NCI-H345 treated with DMSO at 0.1 percent for 48 hours (cell line): Measurements from ENCODE around the gene ELK4.

Experiments used
- DNase-seq: peaks from one replicate; lab custom pipeline; 2025; ENCODE audit not compliant: unreplicated experiment; lab: John Stamatoyannopoulos, UW

Gene ELK4, protein sequence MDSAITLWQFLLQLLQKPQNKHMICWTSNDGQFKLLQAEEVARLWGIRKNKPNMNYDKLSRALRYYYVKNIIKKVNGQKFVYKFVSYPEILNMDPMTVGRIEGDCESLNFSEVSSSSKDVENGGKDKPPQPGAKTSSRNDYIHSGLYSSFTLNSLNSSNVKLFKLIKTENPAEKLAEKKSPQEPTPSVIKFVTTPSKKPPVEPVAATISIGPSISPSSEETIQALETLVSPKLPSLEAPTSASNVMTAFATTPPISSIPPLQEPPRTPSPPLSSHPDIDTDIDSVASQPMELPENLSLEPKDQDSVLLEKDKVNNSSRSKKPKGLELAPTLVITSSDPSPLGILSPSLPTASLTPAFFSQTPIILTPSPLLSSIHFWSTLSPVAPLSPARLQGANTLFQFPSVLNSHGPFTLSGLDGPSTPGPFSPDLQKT

DNA sequence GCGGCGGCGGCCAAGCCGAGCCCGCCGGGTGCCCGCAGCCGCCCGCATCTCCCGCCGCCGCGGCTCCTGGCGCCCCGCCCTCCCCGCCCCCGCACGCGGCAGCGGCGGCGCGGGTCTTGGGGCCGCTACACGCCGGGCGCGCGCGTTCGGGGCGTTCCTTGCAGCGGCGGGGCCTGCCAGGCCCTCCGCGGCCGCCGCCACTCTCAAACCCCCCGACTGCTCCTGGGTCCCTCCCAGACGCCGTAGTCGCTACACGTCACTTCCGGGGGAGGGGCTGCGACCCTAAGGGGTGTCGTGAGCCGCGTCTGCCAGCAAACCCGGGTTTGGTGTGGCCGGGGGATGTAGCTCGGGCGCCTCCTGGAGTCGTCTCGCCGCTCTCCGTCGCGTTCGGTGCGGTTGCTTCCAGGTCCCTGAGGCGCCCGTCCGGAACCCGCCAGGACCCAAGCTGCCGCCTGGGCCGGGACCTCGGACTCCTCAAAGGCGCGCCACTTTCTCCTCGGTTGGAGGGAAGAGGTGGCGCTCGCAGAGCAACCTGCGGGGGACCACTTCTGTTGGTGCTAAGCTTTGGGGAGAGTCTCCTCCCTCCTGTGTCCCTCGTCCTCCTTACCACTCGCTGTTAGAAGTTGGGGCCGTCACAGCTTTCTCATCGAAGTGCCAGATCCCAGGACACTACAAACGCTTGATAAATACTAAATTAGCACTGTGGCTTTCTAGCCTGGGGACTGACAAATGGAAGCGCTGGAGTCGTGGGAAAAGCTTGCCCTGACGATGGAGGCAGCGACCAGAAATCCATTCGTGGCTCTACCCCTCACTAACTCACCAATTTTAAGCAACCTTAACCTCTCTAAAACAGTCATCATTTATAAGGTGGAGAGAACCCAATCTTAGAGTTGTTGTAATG, at the start of gene ELK4:
TSS of gene ELK4 (minus strand) at position 244 of the 901 bp plus-strand sequence. CDS start 8,129 bp downstream, outside the sequence.
- DNase-seq: peak; percentile 88

DNA sequence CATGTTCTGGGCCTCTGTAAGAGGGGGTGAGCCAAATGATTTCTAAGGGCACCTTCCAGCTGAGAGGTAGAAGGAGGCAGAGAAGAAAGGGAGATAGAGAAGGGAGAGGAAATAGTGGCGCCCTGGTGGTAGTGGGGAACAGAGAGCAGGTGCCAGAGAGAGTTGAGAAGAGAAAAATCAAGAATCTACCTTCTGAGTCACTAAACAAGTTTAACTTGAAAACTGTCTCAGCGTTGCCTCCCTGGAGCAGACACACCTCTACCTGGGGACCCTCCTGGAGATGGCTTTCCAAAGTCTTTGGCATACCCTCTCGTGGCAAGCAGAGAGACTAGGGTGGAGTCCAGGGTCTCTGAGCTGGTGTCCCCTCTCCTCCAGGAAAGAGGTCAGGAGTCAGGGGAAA, 49.6 kb upstream of the ELK4 start:
- no peak for DNase-seq

DNA sequence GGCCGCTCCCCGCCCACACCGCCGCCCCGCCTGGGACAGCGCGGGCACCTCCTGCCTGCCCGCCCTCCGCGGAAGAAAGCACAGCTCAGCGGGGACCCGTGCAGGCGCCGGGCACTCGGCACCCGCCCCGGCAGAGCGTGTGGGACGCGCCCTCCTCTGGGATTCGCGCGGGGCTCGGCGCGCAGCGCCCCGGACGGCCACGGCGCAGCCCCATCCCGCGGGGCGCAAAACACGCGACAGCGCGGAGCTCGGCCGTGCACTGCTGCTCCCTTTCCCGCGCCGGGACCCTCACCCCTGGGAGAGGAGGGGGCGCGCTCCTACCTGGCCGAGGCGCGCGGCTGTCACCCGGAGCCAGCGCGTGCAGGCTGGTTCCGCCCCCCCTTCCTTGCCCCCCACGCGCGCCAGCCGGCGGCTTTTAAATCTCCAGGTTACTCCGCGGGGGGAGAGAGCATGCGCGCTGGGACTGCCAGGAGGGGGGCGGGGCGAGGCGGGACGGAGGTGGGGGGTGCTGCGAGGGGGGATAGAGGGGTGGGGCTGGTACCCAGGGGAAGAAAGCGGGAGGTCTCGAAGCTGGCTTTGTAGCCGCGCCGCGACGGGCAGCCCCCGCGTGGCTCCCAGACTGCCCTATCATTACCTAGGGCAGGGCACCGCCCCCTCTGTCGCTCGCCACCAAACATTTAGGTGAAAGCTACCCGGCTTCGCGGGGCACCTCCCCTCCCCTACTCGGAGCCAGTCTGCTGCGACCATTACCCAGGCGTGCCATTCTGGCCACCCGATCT, 48.5 kb upstream of the ELK4 start, which contains the start of gene SLC45A3:
TSS of gene SLC45A3 (minus strand) at position 437 of the 779 bp plus-strand sequence. CDS start 15,853 bp downstream, outside the sequence.
- DNase-seq: peak; percentile 27

DNA sequence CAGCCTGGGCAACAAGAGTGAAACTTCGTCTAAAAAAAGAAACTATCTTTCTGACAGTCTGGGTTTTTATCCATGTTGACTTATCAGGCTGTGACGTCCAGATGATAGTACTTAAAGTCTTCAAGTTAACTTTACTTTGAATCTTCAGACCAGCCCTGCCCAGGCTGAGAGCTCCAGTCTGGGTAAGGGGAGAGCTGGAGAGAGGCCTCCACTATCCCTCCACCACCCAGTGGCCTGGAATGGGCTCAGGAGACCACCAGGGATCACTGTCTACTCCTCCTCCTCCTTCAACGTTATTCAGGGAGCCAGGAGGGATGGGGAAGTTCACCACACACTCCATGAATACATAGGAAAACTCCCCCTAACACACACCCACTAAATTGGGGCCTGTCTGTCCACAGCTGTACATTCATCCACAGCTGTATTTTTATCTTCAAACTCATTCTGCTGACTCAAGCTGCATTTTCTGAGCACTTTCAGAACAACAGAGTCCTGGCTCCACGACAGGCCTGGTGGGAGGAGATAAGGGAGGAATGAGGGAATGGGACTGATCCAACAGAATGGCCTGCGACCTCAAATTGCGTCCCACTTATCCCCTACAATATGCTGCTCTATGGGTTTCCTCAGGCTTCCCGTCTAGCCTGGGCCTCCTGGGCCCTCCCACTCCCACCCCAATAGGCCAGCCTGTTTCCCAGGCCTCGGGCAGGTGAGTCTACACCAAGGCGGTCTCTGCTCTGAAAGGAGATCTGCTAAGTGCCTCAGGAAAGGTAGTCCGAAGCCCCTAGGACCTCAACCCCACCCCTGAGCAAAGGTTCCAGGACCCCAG, 46.7 kb upstream of the ELK4 start:
- no peak for DNase-seq

DNA sequence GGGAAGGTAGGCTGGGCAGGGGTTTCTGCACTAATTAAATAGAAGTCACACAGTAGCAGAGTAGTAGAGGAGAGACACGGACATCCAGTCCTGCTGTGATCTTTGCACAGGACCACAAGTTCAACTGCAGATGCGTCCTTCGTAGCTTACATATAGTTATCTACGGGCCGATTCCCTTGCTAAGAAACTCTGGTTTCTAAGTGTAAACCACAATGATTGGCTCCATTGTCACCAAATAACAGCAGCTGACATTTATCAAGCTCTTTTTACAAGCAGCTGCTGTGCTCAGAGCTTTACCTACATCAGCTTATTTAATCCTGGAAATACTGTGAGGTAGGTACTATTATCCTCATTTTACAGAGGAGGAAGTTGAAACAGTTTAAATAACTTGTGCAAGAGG, 45.4 kb upstream of the ELK4 start:
- DNase-seq: no peak

DNA sequence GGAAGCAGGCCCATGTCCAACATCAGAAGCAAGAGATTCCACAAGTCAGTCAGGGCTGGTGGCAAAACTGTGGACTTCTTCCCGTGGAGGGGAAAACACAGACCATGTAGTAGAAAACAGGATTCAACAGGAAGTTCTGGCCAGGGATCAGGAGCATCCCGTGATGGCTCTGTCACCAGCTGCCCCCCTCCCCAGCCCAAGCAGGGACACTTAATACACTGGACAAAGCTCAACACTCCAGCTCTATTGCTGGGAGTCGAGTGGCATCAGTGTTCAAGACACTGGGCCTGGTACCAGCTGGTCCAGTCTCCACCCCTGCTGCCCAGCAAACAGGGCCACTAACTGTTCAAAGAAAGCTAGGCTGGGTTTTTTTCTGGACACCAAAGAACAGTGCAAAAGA, 44.8 kb upstream of the ELK4 start:
- no peak for DNase-seq

DNA sequence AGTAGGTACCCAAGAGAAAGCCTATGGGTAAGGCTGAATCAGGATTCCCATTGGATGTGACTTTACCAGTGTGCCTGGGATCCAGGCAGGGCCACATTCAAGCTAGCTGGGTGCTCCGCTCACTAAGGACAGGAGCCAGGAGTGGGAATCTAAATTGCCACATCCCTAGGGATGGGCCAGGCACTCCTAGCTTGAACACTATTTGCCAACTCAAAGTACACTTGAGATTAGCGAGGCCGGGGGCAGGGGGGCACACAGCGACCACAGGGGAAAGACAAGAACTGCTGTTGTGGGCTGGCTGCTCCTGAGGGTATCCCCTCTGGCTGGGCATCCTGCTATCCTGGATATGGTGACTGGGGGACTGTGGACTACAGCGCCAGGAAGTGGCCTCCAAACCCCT, 44.2 kb upstream of the ELK4 start:
- DNase-seq: no peak

DNA sequence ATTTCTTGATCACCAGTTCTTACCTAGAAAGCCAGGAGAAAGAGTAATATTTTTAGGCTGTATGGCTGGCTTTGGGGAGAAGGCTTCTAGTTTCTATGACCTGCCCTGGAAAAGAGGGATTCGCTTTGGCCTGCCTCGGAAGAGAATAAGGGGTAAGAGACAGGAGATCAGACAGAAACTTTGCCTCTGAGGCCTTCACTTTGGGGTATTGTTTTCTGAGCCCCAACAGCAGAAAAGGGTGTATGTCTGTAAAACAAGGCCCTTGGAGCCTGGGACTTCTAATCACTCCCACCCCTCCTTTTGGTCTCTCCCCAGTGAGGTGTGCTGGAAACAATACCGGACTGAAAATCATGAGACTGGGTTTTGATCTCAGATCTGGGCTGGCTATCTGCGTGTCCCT, 43.4 kb upstream of the ELK4 start:
- DNase-seq: no peak

DNA sequence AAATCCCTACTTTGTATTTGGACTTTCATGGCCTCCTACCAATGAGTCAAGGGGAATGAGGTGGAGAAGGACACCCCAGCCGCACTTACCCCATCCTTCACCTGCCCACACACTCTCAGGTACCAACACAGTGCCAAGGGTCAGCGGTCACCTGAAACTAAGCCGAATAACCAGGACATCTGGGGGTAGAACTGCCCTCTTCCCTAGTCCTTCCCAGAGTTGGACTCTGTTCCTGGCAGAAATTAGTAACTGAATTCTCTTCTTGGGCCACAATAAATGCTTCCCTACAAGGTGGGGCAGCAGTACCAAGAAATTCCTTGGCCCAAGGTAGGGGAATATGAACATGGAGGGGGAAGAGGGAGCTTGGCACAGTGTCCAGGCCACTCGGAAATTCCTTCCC, 41.2 kb upstream of the ELK4 start:
- DNase-seq: no peak

DNA sequence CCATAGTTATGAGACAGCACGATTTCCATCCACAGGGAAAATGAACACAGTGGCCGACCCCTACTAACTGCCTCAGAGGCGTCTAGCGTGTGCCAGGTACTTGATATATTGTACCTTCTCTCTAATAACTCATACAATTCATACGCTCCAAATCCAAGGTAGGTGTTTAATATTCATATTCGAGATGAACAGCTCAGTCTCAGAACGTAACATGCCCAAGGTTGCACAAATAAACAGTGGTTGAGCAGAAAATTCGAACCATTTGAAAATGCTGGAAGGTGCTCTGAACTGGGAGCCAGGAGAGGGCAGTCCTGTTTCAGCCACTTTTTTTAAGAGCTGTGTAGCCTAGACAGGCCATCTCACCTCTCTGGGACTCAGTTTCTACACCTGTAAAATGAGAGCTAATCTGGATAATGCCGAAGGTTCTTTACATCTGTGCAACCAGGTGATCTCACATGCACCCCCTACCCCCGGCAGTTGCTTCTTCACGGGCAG, 40.6 kb upstream of the ELK4 start:
- DNase-seq: no peak

DNA sequence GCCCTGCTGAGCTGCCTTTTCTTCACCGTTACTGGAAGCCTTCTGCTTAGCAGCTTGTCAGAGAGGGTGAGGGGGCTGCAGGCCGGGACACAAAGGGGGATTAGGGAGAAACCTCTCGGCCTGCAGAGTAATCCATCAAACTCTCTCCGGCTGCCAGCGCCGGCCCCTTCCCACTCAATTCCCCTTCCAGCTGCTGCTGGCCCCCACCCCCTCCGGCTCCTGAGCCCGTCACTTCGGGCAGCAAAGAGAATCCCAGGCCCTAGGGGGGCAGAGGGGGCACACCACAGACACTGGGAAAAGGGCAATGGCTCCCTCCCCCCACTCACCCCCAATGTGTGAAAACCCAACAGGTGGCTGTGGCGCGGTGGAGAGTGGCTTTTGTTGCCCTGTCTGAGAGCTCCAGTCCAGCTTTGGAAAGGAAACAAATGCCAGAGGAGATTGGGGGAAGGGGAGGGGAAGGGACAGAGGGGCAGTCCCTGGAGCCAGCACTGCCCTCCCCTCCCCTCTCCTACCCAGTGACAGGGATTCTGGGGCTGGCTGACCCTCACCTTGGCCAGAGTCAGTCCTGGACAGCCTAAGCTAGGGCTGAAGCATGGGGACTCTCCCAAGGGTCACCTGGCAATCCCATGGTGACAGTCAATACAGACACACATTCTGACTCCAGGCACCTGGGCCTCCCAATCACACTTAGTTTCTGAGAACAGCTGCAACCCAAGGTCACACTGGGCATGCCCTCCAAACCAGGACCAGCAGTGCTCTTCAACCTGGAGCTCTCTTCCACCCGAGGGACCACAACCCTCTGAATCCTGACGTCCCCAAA, 39.0 kb upstream of the ELK4 start:
- no peak for DNase-seq

DNA sequence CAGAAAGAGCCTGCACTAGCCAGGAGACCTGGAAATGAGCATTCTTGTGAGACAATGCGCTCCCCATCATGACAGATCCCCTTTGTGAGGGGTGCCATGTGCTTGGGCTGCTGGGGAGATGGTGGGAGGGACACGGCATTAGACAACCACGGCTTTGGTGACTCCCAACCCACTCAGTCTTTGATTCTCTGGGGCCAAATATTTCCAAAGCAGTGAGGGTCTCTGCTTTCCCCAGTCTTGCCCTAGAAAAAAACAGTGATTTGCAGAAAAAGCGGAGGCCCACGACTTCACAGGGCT, 38.3 kb upstream of the ELK4 start:
- no peak for DNase-seq

DNA sequence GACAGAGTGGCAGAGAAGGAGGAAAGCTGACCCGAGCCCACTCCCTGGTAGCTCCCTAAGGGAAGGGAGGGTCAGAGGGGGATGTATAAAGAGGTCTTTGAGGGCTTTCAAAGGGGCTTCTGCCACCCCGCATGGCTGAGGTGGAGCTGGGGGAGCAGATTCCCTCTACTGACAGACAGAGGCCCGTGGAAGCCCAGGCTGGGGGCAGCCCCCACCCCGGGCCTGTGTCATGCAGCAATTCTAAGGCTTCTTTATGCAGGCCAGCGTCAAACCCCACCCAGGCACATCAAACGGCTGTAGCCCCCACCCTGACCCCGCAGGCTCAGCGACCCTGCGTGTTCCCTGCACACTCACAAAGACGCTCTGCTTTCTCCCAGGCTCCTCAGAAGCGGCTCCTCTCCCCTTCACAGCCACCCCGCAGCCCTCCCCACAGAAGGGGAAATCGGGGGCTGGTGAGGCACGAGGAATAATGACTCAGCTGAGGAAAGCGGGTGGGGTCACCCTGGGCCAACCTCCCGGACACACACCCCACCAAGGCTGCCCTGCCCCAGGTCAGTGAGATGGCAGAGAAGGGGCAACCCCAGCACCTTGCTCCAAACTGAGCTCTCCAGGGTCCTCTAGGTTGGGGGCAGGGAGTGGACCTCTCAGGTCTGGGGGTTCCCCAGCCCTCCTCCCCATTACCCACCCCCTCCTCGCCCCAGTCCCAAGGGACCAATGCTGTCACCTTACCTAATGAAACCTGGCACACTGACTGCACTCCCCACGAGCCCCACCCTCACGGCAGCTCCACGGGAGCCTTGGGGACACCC, 37.7 kb upstream of the ELK4 start:
- DNase-seq: no peak

DNA sequence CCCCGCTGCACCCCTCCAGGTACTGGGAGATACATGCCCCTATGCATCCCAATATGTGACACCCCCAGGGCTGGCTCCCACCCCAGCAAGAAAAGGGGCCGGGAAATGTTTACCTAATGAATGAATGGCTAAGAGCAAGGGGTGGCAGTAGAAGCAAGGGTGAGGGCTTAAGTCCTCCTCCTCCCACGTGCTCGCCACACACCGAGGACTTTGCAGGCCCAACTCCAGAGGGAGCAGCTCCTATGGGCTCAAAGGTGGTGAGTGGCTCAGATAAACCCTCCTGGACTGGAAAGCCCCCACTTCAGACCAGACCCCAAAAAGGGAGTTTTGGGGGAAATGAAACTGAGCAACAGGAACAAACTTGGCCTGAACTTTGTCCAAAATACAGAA, 37.1 kb upstream of the ELK4 start:
- no peak for DNase-seq

DNA sequence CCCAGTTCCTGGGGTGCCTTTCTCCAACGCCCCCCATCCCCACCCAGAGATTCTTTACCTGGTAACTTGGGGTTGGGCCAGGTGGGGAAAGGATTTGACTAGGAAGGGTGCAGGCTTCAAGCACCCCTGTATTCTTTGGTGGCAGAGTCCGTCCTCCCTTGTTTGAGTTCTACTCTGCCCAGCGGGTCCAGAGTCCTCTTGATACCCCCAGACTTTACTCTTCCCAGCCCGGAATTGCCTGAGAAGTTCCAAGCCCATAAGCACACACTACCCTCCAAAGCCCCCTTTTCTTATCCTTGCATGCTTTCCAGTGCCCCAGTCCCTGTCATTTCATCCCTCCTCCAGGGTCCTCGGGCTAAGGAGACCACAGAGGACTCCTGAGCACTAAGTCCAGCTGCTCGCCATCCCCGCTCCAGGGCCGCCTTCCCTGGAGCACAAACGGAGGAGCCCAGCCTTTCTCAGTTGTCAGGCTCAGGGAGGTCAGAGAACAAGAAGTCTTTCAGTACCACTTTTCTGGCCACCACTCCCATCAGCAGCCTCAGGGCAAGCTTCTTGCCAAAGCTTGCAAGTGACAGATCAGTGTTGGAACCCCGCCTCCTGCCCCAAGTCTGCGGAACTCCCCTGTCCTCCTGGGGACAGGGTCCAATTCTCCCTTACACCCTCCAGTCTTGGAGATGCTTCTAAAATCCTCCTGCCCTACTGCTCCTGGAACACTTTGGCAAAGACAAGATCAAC, 36.3 kb upstream of the ELK4 start:
- DNase-seq: no peak

DNA sequence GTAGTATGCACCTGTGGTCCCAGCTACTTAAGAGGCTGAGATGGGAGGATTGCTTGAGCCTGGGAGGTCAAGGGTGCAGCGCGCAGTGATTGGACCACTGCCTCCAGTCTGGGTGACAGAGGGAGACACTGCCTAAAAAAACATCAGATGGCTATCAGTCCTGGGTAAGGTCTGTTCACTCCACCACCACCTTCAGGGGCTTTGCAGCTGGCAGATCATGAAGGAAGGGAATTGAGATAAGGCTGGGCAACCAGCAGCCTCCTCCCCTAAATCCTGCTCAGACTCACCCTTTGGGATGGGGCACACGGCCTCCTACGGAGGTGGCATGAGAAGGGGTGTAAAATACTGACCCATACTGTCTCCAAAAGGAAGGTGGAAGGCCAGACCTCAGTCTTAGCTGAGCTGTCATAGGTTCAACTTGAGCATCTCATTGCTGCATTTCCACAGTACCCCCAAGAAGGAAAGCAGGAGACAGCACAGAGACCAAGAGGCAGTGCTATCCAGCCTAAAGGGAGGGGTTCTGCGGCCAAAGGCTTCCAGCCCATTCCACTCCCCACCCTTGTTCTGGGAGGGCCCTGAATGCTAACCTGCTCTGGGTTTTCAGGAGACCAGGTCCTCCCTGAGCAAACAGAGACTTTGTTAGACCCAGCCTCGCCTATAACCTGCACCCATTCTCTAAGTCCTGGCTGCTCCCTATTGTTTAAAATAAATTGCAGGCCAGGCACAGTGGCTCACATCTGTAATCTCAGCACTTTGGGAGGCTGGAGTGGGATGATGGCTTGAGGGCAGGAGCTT, 34.8 kb upstream of the ELK4 start:
- no peak for DNase-seq
